Fibroblast of lung (primary cell): ENCODE results near the gene LRP1. TPM values are rescaled to one million over a fixed set of nuclear protein-coding genes. Genes with fewer than 3 reads are reported as not detected.

ENCODE experiments used
- DNase-seq, 2 donors: peaks; one replicate each; pipeline versions ENCODE4 v3.0.0 to v3.0.0-alpha.2; 2010; ENCODE audit warnings: low read depth in 2 of 2
- H2AFZ ChIP-seq: 2 replicates; pipeline ENCODE4 v1.5.1; 2012; ENCODE audit warnings: low read length, control low read depth, inconsistent platforms
- H3K27ac ChIP-seq: 2 replicates; pipeline ENCODE4 v1.5.1; 2011; ENCODE audit warnings: low read length, control low read depth; ENCODE audit not compliant: insufficient read depth
- H3K27me3 ChIP-seq: 2 replicates; pipeline ENCODE4 v1.5.1; 2011; ENCODE audit warnings: mild to moderate bottlenecking, low read length; ENCODE audit not compliant: control insufficient read depth, insufficient read depth
- H3K36me3 ChIP-seq: 2 replicates; pipeline ENCODE4 v1.5.1; 2011; ENCODE audit warnings: low read length; ENCODE audit not compliant: control insufficient read depth, insufficient read depth
- H3K4me1 ChIP-seq: 2 replicates; pipeline ENCODE4 v1.5.1; 2011; ENCODE audit warnings: low read length; ENCODE audit not compliant: control insufficient read depth, insufficient read depth; ENCODE audit errors: extremely low read depth
- H3K4me2 ChIP-seq: 2 replicates; pipeline ENCODE4 v1.5.1; 2011; ENCODE audit warnings: low read length, control low read depth; ENCODE audit not compliant: insufficient read depth; ENCODE audit errors: extremely low read depth
- H3K4me3 ChIP-seq, 4 experiments: fragments of 200-600 bp in 1 of 4; sonication (generic) in 1 of 4; replicated peaks in 1 of 4; 2 replicates each; pipeline ENCODE4 v1.5.1; 2011 to 2016; ENCODE audit warnings: low read length in 4 of 4, low read depth in 3 of 4, mild to moderate bottlenecking in 3 of 4, control low read depth in 2 of 4, inconsistent platforms in 1 of 4, mixed read lengths in 1 of 4; ENCODE audit not compliant: insufficient read depth in 1 of 4; ENCODE audit errors: control extremely low read depth in 1 of 4
- H3K79me2 ChIP-seq: 2 replicates; pipeline ENCODE4 v1.5.1; 2012; ENCODE audit warnings: mild to moderate bottlenecking, low read length, inconsistent platforms; ENCODE audit not compliant: control insufficient read depth, insufficient read depth
- H3K9ac ChIP-seq: 2 replicates; pipeline ENCODE4 v1.5.1; 2011; ENCODE audit warnings: mild to moderate bottlenecking, low read length, control low read depth; ENCODE audit not compliant: insufficient read depth
- H3K9me3 ChIP-seq: 2 replicates; pipeline ENCODE4 v1.5.1; 2012; ENCODE audit warnings: low read depth, low read length; ENCODE audit not compliant: control insufficient read depth, insufficient read depth
- H4K20me1 ChIP-seq: 2 replicates; pipeline ENCODE4 v1.5.1; 2011; ENCODE audit warnings: low read length; ENCODE audit not compliant: control insufficient read depth, insufficient read depth; ENCODE audit errors: extremely low read depth
- CTCF ChIP-seq, 2 donors: IDR thresholded peaks in 1 of 2; conservative IDR thresholded peaks in 1 of 2; 1 replicate in 1 of 2; 2 replicates in 1 of 2; pipeline ENCODE4 v1.5.1; 2011 to 2012; ENCODE audit warnings: low read length in 2 of 2, control low read depth in 1 of 2, inconsistent platforms in 1 of 2, low read depth in 1 of 2, mild to moderate bottlenecking in 1 of 2
- EZH2 ChIP-seq: IDR thresholded peaks from 2 replicates; pipeline ENCODE4 v1.5.1; 2012; ENCODE audit warnings: low read length, control low read depth, mild to moderate bottlenecking; ENCODE audit errors: missing control alignments
- polyA plus RNA-seq, 2 donors: library from polyadenylated mRNA; depleted of rRNA in 1 of 2; stranded (reverse) in 1 of 2; unstranded in 1 of 2; fragments of >200 nt; gene quantifications; 2 replicates each; pipeline ENCODE4 v1.2.1, GENCODE V29; 2011 to 2012; ENCODE audit warnings: missing spikeins in 1 of 2
- total RNA-seq: library from RNA; depleted of rRNA; stranded (reverse); fragments of >200 nt; gene quantifications from 2 replicates; pipeline ENCODE4 v1.2.1, GENCODE V29; 2014

The LRP1 gene
- total and polyA plus RNA-seq, 2 donors (not counting 1 experiment from before 2014, with no cell fraction given), result 92.2 to 464 TPM

DNA sequence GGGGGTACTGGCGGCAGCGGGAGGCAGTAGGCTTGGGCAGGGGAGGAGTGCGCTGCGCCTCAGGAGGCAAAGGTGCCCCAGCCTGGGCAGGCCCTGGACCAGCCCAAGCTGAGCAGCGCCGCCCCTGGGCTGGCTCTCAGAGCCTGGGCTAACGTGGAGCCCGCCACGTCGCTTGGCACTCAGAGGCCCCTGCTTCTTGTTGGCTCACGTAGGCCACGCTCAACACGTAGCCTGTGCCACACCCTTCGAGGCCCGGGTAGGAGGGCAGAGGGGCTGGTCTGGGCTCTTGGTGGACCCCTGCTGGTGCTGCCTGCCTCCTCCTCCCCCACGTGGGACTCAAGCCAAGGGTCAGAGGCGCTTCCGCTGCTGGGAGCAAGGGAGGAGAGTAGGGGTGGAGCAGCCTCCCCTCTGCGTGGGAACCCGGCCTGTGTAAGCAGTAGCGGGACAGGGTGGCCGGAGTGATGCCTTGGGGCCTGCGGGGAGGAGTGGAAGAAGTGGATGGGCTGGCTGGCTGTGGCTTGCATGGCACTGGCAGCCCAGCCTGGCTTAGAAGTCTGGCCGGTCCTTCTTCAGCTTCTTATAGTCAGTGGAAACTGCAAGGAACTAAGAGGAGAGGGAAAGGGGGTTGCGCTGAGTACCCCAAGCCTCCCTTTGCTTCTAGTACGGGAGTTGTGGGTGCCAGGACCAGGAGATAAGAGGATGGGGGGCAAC is 106.9 kb downstream of the LRP1 start:
- Histone ChIP-seq H3K4me1 (peaks cover 41% of the 10 kb centered on the region), H3K36me3 (peaks cover 30% of the 10 kb centered on the region), H4K20me1 (peaks cover 2% of the 10 kb centered on the region), H2AFZ (no peak overlapping the region), H3K9ac (peak overlapping the region; percentile 39), H3K79me2 (peaks cover 23% of the 10 kb centered on the region), H3K4me2 (no peak overlapping the region), H3K4me3 (no peak overlapping the region), H3K9me3 (no peaks in the 10 kb centered on the region), H3K27me3 (no peaks in the 10 kb centered on the region), H3K27ac (peak overlapping the region; percentile 36)
- TF ChIP-seq EZH2 (no peak), CTCF (conservative IDR thresholded peaks at IDR 0.05 in 1 of 2, IDR thresholded peaks at IDR 0.05 in 1 of 2; ENCODE audit: low read depth in 1 of 2, low read length in 2 of 2) (peak in 1 of 2 donors; percentile 27)
- peak; percentile 41 to 84 for DNase-seq

- Histone ChIP-seq H4K20me1 (peaks cover 2% of the 10 kb centered on the region), H3K4me1 (peaks cover 46% of the 10 kb centered on the region), H3K27ac (no peak overlapping the region), H3K79me2 (peaks cover 17% of the 10 kb centered on the region), H2AFZ (no peak overlapping the region), H3K4me3 (no peak overlapping the region), H3K27me3 (peaks cover 2% of the 10 kb centered on the region), H3K36me3 (peaks cover 30% of the 10 kb centered on the region), H3K4me2 (no peak overlapping the region), H3K9me3 (no peaks in the 10 kb centered on the region), H3K9ac (peak overlapping the region; percentile 0)
- no peak for DNase-seq
- no peak for TF ChIP-seq CTCF (conservative IDR thresholded peaks at IDR 0.05 in 1 of 2, IDR thresholded peaks at IDR 0.05 in 1 of 2; ENCODE audit: low read depth in 1 of 2, low read length in 2 of 2)
- no peak for TF ChIP-seq EZH2
Observed at GRCh38 chr12:57235728-57236131, 107.4 kb downstream of the LRP1 start.

GRCh38 chr12:57236201-57236924 is 108.1 kb downstream of the LRP1 start:
- Histone ChIP-seq H3K9ac (peak overlapping the region; percentile 20), H3K27ac (no peak overlapping the region), H4K20me1 (peaks cover 2% of the 10 kb centered on the region), H3K27me3 (peaks cover 7% of the 10 kb centered on the region), H3K4me1 (peaks cover 44% of the 10 kb centered on the region), H3K4me2 (no peak overlapping the region), H2AFZ (no peak overlapping the region), H3K4me3 (peak overlapping the region in 1 of 4 experiments; percentile 10), H3K36me3 (peaks cover 30% of the 10 kb centered on the region), H3K9me3 (no peaks in the 10 kb centered on the region), H3K79me2 (peaks cover 11% of the 10 kb centered on the region)
- TF ChIP-seq EZH2 (no peak), CTCF (conservative IDR thresholded peaks at IDR 0.05 in 1 of 2, IDR thresholded peaks at IDR 0.05 in 1 of 2; ENCODE audit: low read depth in 1 of 2, low read length in 2 of 2) (no peak)
- no peak for DNase-seq
